Stimulated activated CD4-positive, alpha-beta T cell treated with anti-CD3 and anti-CD28 coated beads, TNF-alpha, amount 100 ng/mL, for 48 hours (primary cell): Measurements from ENCODE around the gene EXOC4.

ENCODE experiments used
- DNase-seq, 3 donors: peaks; one replicate each; pipeline ENCODE4 v3.0.0-alpha.2; 2020; ENCODE audit warnings: low read depth in 3 of 3

The EXOC4 gene

DNA sequence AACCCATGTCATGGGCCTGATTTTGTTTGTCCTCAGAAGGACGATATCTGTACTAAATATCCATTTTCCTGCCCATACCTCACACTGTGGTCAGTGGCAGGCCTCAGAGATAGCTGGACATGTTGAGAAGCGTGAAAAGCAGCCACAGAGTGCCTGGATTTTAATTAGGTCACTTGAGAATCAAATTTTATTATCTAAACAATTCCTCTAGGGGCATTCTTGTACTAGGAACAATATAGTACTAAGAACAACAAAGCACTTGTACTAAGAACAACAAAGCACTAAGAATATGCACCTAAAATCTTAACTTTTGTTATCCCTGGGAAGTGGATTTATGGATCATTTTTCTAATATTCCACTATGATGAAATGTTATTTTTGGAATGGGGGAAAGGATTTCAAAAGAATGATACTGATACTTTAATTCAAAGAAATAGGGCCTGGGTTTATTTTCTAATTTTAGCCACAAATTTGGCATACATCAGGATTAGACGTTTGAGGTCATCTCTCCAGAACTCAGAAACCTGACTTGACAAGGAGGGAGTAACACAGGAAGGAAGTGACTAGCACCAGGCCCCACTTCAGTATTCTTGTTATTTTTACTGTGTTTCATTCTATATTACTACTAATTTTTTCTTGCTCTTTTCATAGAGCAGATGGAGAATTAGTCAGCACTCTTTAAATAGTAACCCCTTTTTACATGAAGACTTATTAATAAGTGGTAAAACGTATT is 112.2 kb downstream of the EXOC4 start:
- DNase-seq, result no peak

- DNase-seq, result no peak
Observed at GRCh38 chr7:133365917-133366316, 113.0 kb downstream of the EXOC4 start.

GRCh38 chr7:133367561-133367960 is 114.7 kb downstream of the EXOC4 start:
- no peak for DNase-seq

DNA sequence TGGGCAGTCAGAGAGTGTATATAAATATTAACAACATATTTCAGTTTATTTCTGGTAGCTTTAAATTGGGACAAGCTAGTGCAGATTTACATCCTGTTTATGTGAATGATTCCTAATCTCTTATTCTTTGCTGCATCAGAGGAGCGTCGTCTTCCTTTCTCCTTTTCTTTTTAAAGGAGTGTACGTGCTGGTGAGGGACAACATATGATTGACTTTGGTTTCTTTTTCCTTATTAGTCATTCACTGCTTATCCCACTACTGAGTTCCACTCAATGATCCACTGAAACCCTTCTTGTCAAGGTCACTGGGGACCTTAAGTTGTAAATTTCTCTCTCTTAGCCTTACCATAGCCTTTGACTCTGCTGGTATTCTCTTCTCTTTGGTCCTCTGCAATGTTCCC is 116.3 kb downstream of the EXOC4 start:
- no peak for DNase-seq

DNA sequence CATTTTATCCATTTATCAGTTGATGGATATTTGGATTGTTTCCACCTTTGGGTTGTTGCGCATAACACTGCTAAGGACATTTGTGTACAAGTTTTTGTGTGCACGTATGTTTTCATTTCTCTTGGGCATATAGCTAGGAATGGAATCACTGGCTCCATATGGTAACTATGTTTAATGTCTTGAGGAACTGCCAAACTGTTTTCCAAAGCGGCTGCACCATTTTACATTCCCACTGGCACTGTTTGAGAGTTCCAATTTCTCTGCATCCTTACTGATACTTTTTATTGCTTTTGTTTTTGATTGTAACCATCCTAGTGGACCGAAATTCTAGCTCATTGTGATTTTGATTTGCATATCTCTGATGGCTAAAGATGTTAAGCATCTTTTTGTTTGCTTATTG is 118.7 kb downstream of the EXOC4 start:
- no peak for DNase-seq

GRCh38 chr7:133372337-133372736 is 119.5 kb downstream of the EXOC4 start:
- DNase-seq, result no peak

DNA sequence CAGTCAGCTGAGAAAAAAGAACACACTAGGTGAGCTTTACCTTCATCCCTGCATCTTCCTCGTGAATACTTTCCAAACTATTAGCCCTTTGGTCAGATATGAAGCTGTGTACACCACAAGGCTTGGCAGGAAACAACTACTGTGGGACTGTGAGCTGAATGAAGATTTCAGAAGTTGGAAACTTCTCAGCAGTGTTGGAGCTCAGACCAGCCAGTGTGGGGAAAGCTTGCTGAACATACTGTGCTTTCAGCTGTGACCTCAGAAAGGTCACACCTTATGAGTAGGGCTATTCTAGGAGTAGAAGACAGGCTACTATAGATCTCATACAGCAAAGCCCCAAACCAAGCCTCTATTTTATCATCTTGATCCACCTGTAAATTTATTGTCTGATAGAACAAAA is 123.6 kb downstream of the EXOC4 start:
- DNase-seq, result no peak

DNA sequence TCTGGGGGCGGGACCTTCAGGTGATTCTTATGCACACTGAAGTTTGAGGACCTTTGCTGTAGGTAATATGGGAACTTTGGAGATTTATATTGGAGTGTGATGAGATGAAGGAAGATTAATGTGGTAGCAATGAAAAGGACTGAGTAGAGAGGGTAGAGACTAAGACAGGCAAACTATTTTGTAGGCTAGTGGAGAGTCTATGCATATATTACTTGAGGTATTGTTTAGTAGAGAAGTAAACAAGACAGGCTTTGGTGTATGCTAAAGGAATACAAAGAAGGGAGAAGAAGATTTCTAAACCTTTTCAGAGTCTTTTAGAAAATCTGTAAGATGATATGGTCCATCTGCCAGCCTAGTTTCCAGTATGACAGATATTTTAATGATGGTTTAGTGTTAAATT is 129.1 kb downstream of the EXOC4 start:
- no peak for DNase-seq

GRCh38 chr7:133382775-133383559 is 130.1 kb downstream of the EXOC4 start:
- DNase-seq, result no peak

GRCh38 chr7:133386205-133386604 is 133.3 kb downstream of the EXOC4 start:
- no peak for DNase-seq

DNA sequence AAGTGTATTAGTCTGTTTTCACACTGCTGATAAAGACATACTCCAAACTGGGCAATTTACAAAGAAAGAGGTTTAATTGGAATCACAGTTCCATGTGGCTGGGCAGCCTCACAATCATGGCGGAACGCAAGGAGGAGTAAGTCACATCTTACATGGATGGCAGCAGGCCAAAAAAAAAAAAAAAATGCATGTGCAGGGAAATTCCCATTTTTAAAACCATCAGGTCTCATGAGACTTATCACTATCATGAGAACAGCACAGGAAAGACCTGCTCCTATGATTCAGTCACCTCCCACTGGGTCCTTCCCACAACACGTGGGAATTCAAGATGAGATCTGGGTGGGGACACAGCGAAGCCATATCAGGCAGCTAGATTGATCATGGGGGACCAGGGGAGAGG is 136.8 kb downstream of the EXOC4 start:
- no peak for DNase-seq

GRCh38 chr7:133391206-133391605 is 138.3 kb downstream of the EXOC4 start:
- no peak for DNase-seq

- no peak for DNase-seq
Observed at GRCh38 chr7:133394369-133394768, 141.5 kb downstream of the EXOC4 start.

DNA sequence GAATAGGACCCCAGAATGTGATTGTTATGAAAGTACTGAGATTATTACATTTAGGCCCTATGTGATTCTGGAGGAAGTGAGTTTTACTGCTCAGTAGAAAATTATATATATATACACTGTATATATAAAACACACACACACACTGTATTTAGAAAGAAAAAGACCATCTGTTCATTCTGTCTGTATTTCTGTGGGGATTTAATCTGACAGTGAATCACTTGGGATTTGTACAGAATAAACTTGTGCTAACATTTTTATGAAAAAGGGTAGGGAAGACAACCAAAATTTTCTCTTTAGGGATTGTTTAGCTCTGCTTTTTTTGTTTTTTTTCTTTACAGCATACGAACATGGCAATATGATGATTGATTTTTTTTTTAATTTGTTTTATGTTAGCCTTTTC is 142.7 kb downstream of the EXOC4 start:
- DNase-seq, result no peak

DNA sequence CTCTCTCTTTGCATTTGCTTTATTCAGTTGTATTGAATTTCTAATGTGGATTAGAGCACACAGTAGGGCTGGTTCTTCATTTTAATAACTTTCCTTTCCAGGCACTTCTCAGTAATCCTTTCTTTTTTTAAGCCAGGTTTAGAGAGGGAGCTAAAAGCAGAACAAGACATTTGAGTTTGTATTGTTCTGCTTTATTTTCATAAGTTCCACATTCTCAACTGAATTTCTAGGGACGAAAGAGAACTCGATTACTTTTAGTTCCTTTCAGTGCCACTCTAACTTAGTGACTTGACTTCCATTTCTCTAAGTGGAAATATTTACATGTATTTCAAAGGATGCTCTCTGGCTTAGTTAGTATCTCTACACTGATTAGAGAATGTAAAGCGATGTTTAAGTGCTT is 145.6 kb downstream of the EXOC4 start:
- no peak for DNase-seq

DNA sequence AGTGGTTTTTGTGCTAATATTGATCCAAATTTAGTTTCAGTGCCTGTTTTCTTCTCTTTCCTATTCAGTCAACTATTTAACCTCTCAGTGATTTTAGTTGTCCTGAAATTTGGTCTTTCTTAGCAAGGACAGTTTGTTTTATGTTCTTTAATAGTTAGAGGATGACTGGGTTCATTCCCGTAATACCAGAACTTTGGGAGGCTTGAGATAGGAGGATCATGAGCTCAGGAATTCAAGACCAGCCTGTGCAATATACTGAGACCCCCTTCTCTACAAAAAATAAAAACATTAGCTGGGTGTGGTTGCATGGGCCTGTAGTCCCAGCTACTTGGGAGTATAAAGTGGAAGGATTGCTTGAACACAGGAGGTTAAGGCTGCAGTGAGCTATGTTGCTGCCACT is 148.3 kb downstream of the EXOC4 start:
- DNase-seq, result no peak

GRCh38 chr7:133408212-133408611 is 155.3 kb downstream of the EXOC4 start:
- DNase-seq, result no peak

DNA sequence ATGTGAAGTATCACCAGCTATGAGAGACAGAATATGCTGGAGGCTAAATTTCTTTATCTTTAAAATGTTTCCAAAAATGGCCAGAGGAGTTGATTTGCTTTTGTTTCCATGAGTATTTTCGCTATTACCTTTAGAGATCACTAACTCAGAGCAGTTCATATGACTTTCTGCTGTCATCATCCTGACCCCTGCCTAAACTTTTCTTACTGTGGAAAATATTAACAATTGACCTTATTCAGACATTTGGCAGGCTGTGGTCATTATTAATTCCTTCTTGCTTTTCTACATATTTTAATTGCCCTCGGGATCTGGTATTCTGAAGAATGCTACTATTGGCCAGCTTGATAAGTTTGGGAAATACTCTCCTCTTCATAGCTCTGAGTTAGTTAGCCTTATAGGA is 156.5 kb downstream of the EXOC4 start:
- DNase-seq, result no peak

GRCh38 chr7:133409966-133410365 is 157.1 kb downstream of the EXOC4 start:
- no peak for DNase-seq

DNA sequence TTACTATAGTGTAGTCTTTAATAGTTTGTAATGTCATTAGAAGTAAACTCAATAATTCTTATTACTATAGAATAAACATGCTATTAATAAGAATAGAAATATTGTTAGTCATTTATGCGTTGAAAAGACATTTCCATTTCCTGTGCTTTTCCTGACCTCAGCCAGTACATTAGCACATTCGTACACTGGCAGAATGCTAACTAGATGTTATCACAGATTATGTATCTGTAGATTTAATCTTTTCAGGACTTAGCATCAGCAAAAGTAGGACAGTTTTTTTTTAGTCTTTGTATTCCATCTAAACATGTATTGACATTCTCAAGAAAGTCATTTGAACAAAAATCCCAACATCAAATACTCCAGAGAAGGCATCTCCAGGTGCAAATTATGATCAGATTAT is 158.5 kb downstream of the EXOC4 start:
- DNase-seq, result no peak

DNA sequence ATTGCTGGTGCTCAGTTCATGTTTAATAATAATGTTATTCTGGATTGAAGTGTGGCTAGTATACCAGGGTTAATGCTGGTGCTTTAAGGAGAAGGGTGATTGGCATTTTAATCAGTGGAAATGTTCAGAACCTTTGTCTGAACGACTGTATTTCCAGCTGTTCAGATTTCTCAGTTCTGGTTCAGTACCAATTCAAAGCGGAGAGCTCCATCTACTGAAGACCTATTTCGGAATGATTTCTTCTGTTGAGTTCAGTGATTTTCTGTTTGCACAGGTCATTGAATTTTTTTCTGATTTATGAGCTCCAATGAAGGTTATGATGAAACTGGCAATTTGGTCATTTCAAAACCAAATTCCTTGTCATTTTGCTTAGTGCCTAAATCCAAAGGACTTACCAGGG is 160.1 kb downstream of the EXOC4 start:
- DNase-seq, result no peak

- DNase-seq, result no peak
Observed at GRCh38 chr7:133419041-133419440, 166.2 kb downstream of the EXOC4 start.

- DNase-seq, result no peak
Observed at GRCh38 chr7:133423618-133424017, 170.7 kb downstream of the EXOC4 start.
